ENCODE results near the gene DNASE2. TPM values are rescaled to one million over a fixed set of nuclear protein-coding genes. Genes with fewer than 3 reads are reported as not detected.

The DNASE2 gene
- 10 to 100 TPM; 29.0 to 33.5 TPM for total RNA-seq

- intact Hi-C loops (cut with DNase I): no loop called here
These were observed at the start of gene DNASE2 for GRCh38 chr19:12881172-12881808. DNASE2 (minus strand) TSS chr19:12881449; CDS start chr19:12881375, 74 bp downstream.

GRCh38 chr19:12930002-12930645 lies 48.9 kb upstream of the DNASE2 start:
- DNase-seq: no peak
- TF ChIP-seq CTCF (IDR thresholded peaks at IDR 0.05): no peak
- Histone ChIP-seq H3K36me3 (no peaks in the 10 kb centered on the region), H3K27ac (no peak overlapping the region), H3K27me3 (no peaks in the 10 kb centered on the region), H3K9ac (ENCODE audit: low read depth in 2 of 2, low read length in 2 of 2) (no peak overlapping the region), H3K9me3 (no peaks in the 10 kb centered on the region), H3K4me3 (no peak overlapping the region), H3K4me1 (peaks cover 6% of the 10 kb centered on the region)
- intact Hi-C loops (cut with DNase I): no loop called here

More at GRCh38 chr19:12881172-12881808, at the start of gene DNASE2:
- TF ChIP-seq CTCF (IDR thresholded peaks at IDR 0.05): no peak
- Histone ChIP-seq H3K36me3 (no peaks in the 10 kb centered on the region), H3K9ac (ENCODE audit: low read depth in 2 of 2, low read length in 2 of 2) (peak within 1 kb of the TSS; percentile 74 to 85), H3K27me3 (no peaks in the 10 kb centered on the region), H3K9me3 (no peaks in the 10 kb centered on the region), H3K27ac (peak within 1 kb of the TSS; percentile 78), H3K4me1 (no peaks in the 10 kb centered on the region), H3K4me3 (peak within 1 kb of the TSS; percentile 75)
- DNase-seq: peak; percentile 98

- intact Hi-C loops (cut with DNase I): no loop called here
- H3K4me1 ChIP-seq: no peaks in the 10 kb centered on the region
- H3K27ac ChIP-seq: no peak overlapping the region
- H3K9ac ChIP-seq (ENCODE audit: low read depth in 2 of 2, low read length in 2 of 2): no peak overlapping the region
- no peak overlapping the region for H3K4me3 ChIP-seq
- TF ChIP-seq CTCF (IDR thresholded peaks at IDR 0.05): no peak
- H3K27me3 ChIP-seq: no peaks in the 10 kb centered on the region
- peaks cover 11% of the 10 kb centered on the region for H3K36me3 ChIP-seq
- H3K9me3 ChIP-seq: no peaks in the 10 kb centered on the region
- no peak for DNase-seq
These were observed 43.5 kb upstream of the DNASE2 start for GRCh38 chr19:12924621-12925310.

- H3K27me3 ChIP-seq: no peaks in the 10 kb centered on the region
- H3K4me3 ChIP-seq: no peak overlapping the region
- H3K27ac ChIP-seq: no peak overlapping the region
- H3K9ac ChIP-seq (ENCODE audit: low read depth in 2 of 2, low read length in 2 of 2): no peak overlapping the region
- H3K36me3 ChIP-seq: peaks cover 11% of the 10 kb centered on the region
- TF ChIP-seq CTCF (IDR thresholded peaks at IDR 0.05): no peak
- intact Hi-C loops (cut with DNase I): no loop called here
- DNase-seq: no peak
- no peaks in the 10 kb centered on the region for H3K9me3 ChIP-seq
- H3K4me1 ChIP-seq: no peaks in the 10 kb centered on the region
These were observed 41.7 kb upstream of the DNASE2 start for GRCh38 chr19:12922959-12923358.

GRCh38 chr19:12921047-12921446 lies 39.8 kb upstream of the DNASE2 start:
- H3K27ac ChIP-seq: no peak overlapping the region
- no peak overlapping the region for H3K4me3 ChIP-seq

More at GRCh38 chr19:12921047-12921446, 39.8 kb upstream of the DNASE2 start:
- intact Hi-C loops (cut with DNase I): no loop called here
- H3K36me3 ChIP-seq: peaks cover 11% of the 10 kb centered on the region
- no peaks in the 10 kb centered on the region for H3K27me3 ChIP-seq
- peak; percentile 25 for DNase-seq
- H3K9me3 ChIP-seq: no peaks in the 10 kb centered on the region
- TF ChIP-seq CTCF (IDR thresholded peaks at IDR 0.05): no peak
- H3K9ac ChIP-seq (ENCODE audit: low read depth in 2 of 2, low read length in 2 of 2): no peak overlapping the region
- H3K4me1 ChIP-seq: no peaks in the 10 kb centered on the region
